Activated CD4-positive, alpha-beta T cell treated with anti-CD3 and anti-CD28 coated beads, Interleukin-10, Interleukin-2, amounts not matched to agents 100 ng/mL and 50 ng/mL, durations not matched to agents 16 hours and 8 hours (primary cell): Measurements from ENCODE around the gene FAN1.

Experiments used
- DNase-seq: peaks from one replicate; pipeline ENCODE4 v3.0.0-alpha.2; 2020

The FAN1 gene

GRCh38 chr15:30962659-30963058, 58.9 kb downstream of the FAN1 start:
- no peak for DNase-seq

GRCh38 chr15:30963681-30964080, 60.0 kb downstream of the FAN1 start:
- DNase-seq = no peak

GRCh38 chr15:30969724-30970123, 66.0 kb downstream of the FAN1 start:
- no peak for DNase-seq

- no peak for DNase-seq
Observed at GRCh38 chr15:30973379-30973778, 69.7 kb downstream of the FAN1 start.

- no peak for DNase-seq
Observed at GRCh38 chr15:30974112-30974511, 70.4 kb downstream of the FAN1 start.

GRCh38 chr15:30978328-30978727, 74.6 kb downstream of the FAN1 start:
- no peak for DNase-seq

GRCh38 chr15:30979457-30979856, 75.7 kb downstream of the FAN1 start:
- DNase-seq = no peak

GRCh38 chr15:30984118-30984517, 80.4 kb downstream of the FAN1 start:
- DNase-seq = no peak

GRCh38 chr15:30984542-30984941, 80.8 kb downstream of the FAN1 start:
- no peak for DNase-seq

- no peak for DNase-seq
Observed at GRCh38 chr15:30985081-30985531, 81.4 kb downstream of the FAN1 start.

GRCh38 chr15:30990036-30990435, 86.3 kb downstream of the FAN1 start:
- peak; percentile 19 for DNase-seq

GRCh38 chr15:30990446-30991254, 86.9 kb downstream of the FAN1 start:
- DNase-seq = no peak

GRCh38 chr15:30991255-30992235, 87.8 kb downstream of the FAN1 start, which contains the start of gene MTMR10:
TSS of gene MTMR10 (minus strand) at chr15:30991628. CDS start at chr15:30991506, 122 bp downstream.
- DNase-seq = peak; percentile 83

GRCh38 chr15:30992249-30992864, 88.6 kb downstream of the FAN1 start:
- DNase-seq = no peak
